NAMALWA (cell line): ENCODE results near the gene MOG.

Experiments
- DNase-seq: peaks from one replicate; pipeline ENCODE4 v3.0.0-alpha.2; 2015; ENCODE audit warnings: low spot score

MOG gene

GRCh38 chr6:29656798-29657197 lies at the start of gene MOG:
Gene MOG (plus strand): TSS chr6:29657092. CDS start chr6:29657210, 118 bp downstream.
- DNase-seq = no peak

GRCh38 chr6:29608131-29608530 lies 48.8 kb upstream of the MOG start:
- no peak for DNase-seq

GRCh38 chr6:29610540-29610939 lies 46.4 kb upstream of the MOG start:
- no peak for DNase-seq

- no peak for DNase-seq
Measured at GRCh38 chr6:29611426-29611825, 45.5 kb upstream of the MOG start.

GRCh38 chr6:29617782-29618554 lies 38.9 kb upstream of the MOG start:
- DNase-seq = peak; percentile 46

GRCh38 chr6:29619578-29620160 lies 37.2 kb upstream of the MOG start:
- no peak for DNase-seq

GRCh38 chr6:29620630-29621029 lies 36.3 kb upstream of the MOG start:
- no peak for DNase-seq

- no peak for DNase-seq
Measured at GRCh38 chr6:29624520-29624961, 32.4 kb upstream of the MOG start.

- no peak for DNase-seq
Measured at GRCh38 chr6:29625337-29625930, 31.5 kb upstream of the MOG start.

GRCh38 chr6:29626948-29627754 lies 29.7 kb upstream of the MOG start:
- DNase-seq = no peak

- peak; percentile 58 for DNase-seq
Measured at GRCh38 chr6:29627755-29628418, 29.0 kb upstream of the MOG start.

- peak; percentile 71 for DNase-seq
Measured at GRCh38 chr6:29628419-29629281, 28.2 kb upstream of the MOG start.

GRCh38 chr6:29629571-29629970 lies 27.3 kb upstream of the MOG start:
- no peak for DNase-seq

GRCh38 chr6:29630315-29630714 lies 26.6 kb upstream of the MOG start:
- no peak for DNase-seq

- no peak for DNase-seq
Measured at GRCh38 chr6:29631209-29631810, 25.6 kb upstream of the MOG start.

GRCh38 chr6:29631860-29632731 lies 24.8 kb upstream of the MOG start:
- peak; percentile 79 for DNase-seq

GRCh38 chr6:29632789-29633533 lies 23.9 kb upstream of the MOG start, which contains the start of gene GABBR1:
Gene GABBR1 (minus strand): TSS chr6:29633183. CDS start chr6:29632385, 798 bp downstream.
- DNase-seq = peak; percentile 74

GRCh38 chr6:29633534-29633905 lies 23.4 kb upstream of the MOG start:
- peak; percentile 36 for DNase-seq

GRCh38 chr6:29637247-29637646 lies 19.6 kb upstream of the MOG start:
- no peak for DNase-seq
